AG04450 (cell line): ENCODE measurements around the gene CNR2. TPM values are rescaled to one million over a fixed set of nuclear protein-coding genes. Genes with fewer than 3 reads are reported as not detected.

Experiments used
- CTCF ChIA-PET: fragments of 300-600, 350-600 bp; formaldehyde crosslinking; extraction: SDS; loops from one replicate; lab custom pipeline; 2022; ENCODE audit warnings: antibody characterized with exemption, inconsistent platforms; lab: Charles Lee
- POLR2A ChIA-PET: fragments of 350-600 bp; formaldehyde crosslinking; extraction: SDS; loops from one replicate; lab custom pipeline; 2021; ENCODE audit warnings: antibody characterized with exemption, inconsistent platforms; lab: Yijun Ruan, JAX
- DNase-seq: peaks from one replicate; pipeline ENCODE4 v3.0.0-alpha.2; 2011; ENCODE audit warnings: low read depth, low spot score
- H3K27ac ChIP-seq: one replicate; pipeline ENCODE4 v1.5.1; 2012; ENCODE audit warnings: low read depth, low read length, control low read depth
- H3K27me3 ChIP-seq: one replicate; pipeline ENCODE4 v1.6.0; 2012; ENCODE audit warnings: low read length; ENCODE audit not compliant: control insufficient read depth, insufficient read depth
- H3K4me3 ChIP-seq: 2 replicates; pipeline ENCODE4 v1.5.1; 2011; ENCODE audit warnings: mild to moderate bottlenecking, low read depth, low read length, control low read depth
- H3K9me3 ChIP-seq: 2 replicates; pipeline ENCODE4 v1.5.1; 2012; ENCODE audit warnings: low read length; ENCODE audit not compliant: control insufficient read depth, insufficient read depth
- CTCF ChIP-seq: IDR thresholded peaks from 2 replicates; pipeline ENCODE4 v1.5.1; 2011; ENCODE audit warnings: low read depth, low read length, control low read depth, inconsistent platforms
- polyA plus RNA-seq: library from polyadenylated mRNA; depleted of rRNA; stranded (reverse); fragments of >200 nt; gene quantifications from 2 replicates; pipeline ENCODE4 v1.2.3, GENCODE V29; 2011; rRNA removed
- small RNA-seq: library from RNA; depleted of rRNA; stranded (forward); fragments of <200 nt; gene quantifications from one replicate; pipeline ENCODE3, GENCODE V24; 2012; ENCODE audit warnings: low read depth; ENCODE audit not compliant: insufficient read length

The CNR2 gene
- polyA plus RNA-seq, 1 experiment, result not detected

- peak; percentile 50 for DNase-seq
- Histone ChIP-seq H3K27me3 (no peaks in the 10 kb centered on the region), H3K27ac (peak within 1 kb of the TSS; percentile 87), H3K4me3 (peak within 1 kb of the TSS; percentile 95), H3K9me3 (no peaks in the 10 kb centered on the region)
- ChIA-PET CTCF (interaction anchor here (0.7 to 1.9 kb wide), 5 partner anchors 14 to 53 kb away, joined by 3 to 6 read pairs (median 4); no protein-coding TSS in a partner anchor), POLR2A (interaction anchor here (0.5 to 1.5 kb wide), 21 partner anchors 12 to 694 kb away, joined by 3 to 6 read pairs (median 3); partner anchors contain the start of genes GALE and PNRC2)
- TF ChIP-seq CTCF, result no peak
Observed at GRCh38 chr1:23825076-23825761, 87.9 kb downstream of the CNR2 start, which contains the start of gene HMGCL. HMGCL (minus strand) TSS chr1:23825429; CDS start chr1:23825415, 14 bp downstream.

GRCh38 chr1:23824711-23825075, 88.5 kb downstream of the CNR2 start:
- Histone ChIP-seq H3K9me3 (no peaks in the 10 kb centered on the region), H3K27me3 (no peaks in the 10 kb centered on the region), H3K4me3 (peak overlapping the region; percentile 95), H3K27ac (peak overlapping the region; percentile 87)
- TF ChIP-seq CTCF, result no peak
- CTCF ChIA-PET, result interaction anchor here (0.6 to 1.9 kb wide), 6 partner anchors 13 to 193 kb away, joined by 3 to 6 read pairs (median 4); no protein-coding TSS in a partner anchor
- no peak for DNase-seq
- POLR2A ChIA-PET, result interaction anchor here (0.6 to 1.5 kb wide), 10 partner anchors 18 to 693 kb away, joined by 3 to 6 read pairs (median 3); partner anchors contain the start of genes GALE and PNRC2

GRCh38 chr1:23823767-23824166, 89.4 kb downstream of the CNR2 start:
- Histone ChIP-seq H3K4me3 (0 out of 2 replicates have a peak overlapping the region, but pooled peaks have one; percentile 95), H3K9me3 (no peaks in the 10 kb centered on the region), H3K27me3 (no peaks in the 10 kb centered on the region), H3K27ac (no peak overlapping the region)
- no peak for DNase-seq
- no peak for TF ChIP-seq CTCF
- POLR2A ChIA-PET, result no interaction called here
- CTCF ChIA-PET, result interaction anchor here (0.7 to 1.9 kb wide), 4 partner anchors 11 to 93 kb away, joined by 3 to 6 read pairs (median 4); no protein-coding TSS in a partner anchor

Small RNAs within 50 kb of the gene (small RNA-seq; reads per million reads assigned to genes)
- not detected for gene MIR378F

Other genes starting within 250 kb of the CNR2 start
- gene RPL11, start 221.6 kb downstream of the CNR2 start, polyA plus RNA-seq, result 1,898 and 2,055 TPM in 2 replicates
- gene ELOA, start 169.9 kb downstream of the CNR2 start, polyA plus RNA-seq, result 27.5 and 30.8 TPM in 2 replicates
- 32.4 and 41.1 TPM in 2 replicates for gene PITHD1, start 134.9 kb downstream of the CNR2 start, polyA plus RNA-seq
- gene LYPLA2, start 122.2 kb downstream of the CNR2 start, polyA plus RNA-seq, result 27.1 and 37.8 TPM in 2 replicates
- gene GALE, start 112.6 kb downstream of the CNR2 start, polyA plus RNA-seq, result 19.2 and 21.0 TPM in 2 replicates
- gene HMGCL, start 87.9 kb downstream of the CNR2 start, polyA plus RNA-seq, result 38.8 and 39.5 TPM in 2 replicates
- gene FUCA1, start 45.1 kb downstream of the CNR2 start, polyA plus RNA-seq, result 2.9 and 3.9 TPM in 2 replicates
- gene PNRC2, start 46.5 kb upstream of the CNR2 start, polyA plus RNA-seq, result 96.0 and 107 TPM in 2 replicates
- gene SRSF10, start 67.0 kb upstream of the CNR2 start, polyA plus RNA-seq, result 98.7 and 140 TPM in 2 replicates
- not detected in 2 replicates for gene MYOM3, start 198.8 kb upstream of the CNR2 start, polyA plus RNA-seq
- not detected in 2 replicates for gene IL22RA1, start 229.8 kb upstream of the CNR2 start, polyA plus RNA-seq